GM18873 (cell line): ENCODE results near the gene HNMT.
"Not testable (repeated sequence)": the region's sequence is repeated elsewhere in the genome, so short reads cannot be mapped to it uniquely, and the experiment has no call there.

Experiments
- ATAC-seq: cut with Tn5 transposase; IDR thresholded peaks from one replicate; pipeline ENCODE4 v1.9.1; 2021; ENCODE audit warnings: mild to moderate bottlenecking, moderate library complexity, moderate number of reproducible peaks; ENCODE audit not compliant: unreplicated experiment, low FRiP score

HNMT gene

DNA sequence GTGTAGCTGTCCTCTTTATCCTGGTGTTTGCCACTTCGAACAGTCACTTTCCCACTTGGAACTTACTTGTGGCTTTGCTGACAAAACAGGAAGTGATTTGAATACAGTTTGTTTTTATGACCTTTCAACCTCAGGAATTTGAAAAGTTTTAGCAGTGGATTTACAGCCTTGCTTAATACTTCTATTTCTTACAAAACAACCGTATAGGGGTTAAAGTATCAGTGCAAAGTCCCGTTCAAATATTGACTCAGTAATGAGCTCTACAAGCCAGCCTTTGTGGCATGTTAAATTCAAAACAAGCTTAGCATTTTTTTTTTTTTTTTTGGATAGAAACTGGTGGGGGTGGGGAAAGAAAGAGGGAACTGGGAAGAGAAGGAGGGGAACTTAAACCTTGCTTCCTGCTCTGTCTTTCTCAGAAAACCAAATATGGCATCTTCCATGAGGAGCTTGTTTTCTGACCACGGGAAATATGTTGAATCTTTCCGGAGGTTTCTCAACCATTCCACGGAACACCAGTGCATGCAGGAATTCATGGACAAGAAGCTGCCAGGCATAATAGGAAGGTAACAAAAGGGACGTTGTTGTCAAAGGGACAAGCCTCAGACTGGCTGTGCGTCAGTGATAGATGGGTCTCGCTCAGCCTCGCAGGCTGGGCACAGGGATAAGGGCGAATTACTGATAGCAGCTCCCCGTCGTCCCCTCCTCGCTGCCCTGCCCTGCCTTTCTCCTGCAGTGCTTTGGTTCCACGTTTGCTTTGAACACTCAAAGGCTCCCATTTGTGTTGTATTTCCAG, at the start of gene HNMT:
Gene HNMT, plus strand, starts transcription at position 408 of the 793 bp plus-strand sequence. Its CDS starts 19 bp downstream, at position 427.
- ATAC-seq = no peak

DNA sequence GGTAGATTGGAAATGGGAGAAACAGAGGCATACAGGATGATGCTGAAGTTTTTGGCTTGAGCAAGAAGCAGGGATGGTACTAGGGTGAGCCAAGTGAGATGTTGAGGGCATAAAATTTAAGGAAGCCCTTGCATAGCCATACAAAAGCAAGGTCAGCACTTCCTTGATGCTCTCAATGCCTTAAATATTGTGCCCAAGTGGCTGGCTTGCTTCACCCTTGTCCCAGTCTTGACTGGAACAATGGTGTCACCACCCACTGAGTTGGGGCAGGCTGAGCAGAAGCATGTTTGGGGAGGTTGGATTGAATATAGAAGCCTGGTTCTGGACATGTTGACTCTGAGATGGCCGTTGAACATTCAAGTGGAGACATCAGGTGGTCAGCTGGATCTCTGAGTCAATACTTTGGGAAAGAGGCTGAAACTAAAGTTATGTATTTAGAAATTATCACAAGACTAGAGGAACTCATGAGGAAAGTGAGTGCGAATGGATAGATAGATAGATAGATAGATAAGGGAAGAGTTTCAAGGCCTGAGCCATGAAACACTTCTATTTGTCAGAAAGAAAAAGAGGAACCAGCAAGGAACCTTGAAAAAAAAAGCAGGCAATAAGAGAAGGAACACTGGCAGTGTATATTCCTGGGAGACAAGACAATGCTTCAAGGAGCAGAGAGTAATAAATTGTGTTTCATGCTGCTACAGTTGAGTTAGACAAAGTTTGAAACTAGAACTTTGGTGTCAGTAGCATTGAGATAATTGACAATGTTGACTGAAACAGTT, 43.0 kb upstream of the HNMT start:
- ATAC-seq = no peak

DNA sequence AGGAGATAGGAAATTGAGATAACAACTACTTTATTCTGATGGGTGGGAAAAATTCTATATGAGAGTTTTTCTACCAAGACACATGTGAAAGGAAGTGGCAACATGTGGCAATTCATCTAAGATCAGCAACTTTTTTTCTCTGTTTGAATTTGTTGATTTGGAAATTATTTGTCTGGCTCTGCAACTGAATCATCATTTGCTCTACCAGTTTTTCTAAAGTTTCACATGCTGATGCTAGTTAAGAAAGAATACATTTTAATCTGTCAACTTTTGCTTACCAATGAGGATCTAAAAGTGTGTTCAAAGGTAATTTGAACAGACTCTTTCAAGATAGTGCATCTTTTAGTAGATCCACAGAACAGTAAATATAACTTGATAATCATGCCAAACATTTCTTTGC, 42.1 kb upstream of the HNMT start:
- ATAC-seq = not testable (repeated sequence)

DNA sequence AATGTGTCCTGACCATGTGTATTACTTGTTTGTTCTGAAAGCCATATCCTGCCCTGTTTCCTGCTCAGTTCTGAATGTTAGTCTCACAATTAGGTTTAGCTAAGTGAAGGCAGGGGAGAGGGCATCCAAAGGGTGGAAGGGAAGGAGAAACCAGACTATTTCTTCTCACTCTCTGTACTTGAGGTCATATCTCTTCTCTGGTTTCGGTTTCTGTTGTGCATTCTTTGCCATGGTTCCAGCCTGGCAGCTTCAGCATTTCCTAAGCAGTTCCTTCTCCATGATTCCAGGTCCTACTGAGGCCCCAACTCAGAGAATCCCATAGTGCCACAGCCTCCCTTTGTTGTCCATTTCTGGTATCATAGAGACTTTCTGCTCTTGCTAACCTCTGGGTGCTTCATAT, 40.3 kb upstream of the HNMT start:
- ATAC-seq = no peak

DNA sequence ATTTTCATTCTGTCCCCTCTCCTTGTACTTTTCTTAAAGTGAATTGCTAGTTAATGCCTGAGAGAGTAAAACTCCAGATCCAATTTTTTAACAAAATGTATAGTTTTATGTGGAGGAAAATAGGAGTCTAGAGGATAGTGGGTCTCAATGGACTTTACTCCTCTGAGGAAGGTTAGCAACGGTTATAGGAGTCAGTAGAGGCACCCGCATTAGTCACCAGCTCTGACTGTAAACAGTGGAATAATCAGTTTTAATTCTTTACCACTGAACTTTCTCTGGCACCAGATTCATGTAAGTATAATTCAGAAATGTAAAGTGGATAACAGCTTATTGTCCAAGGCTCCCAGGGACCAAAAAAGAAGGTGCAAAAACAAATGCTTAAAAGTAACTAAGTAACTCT, 38.7 kb upstream of the HNMT start:
- ATAC-seq = no peak

DNA sequence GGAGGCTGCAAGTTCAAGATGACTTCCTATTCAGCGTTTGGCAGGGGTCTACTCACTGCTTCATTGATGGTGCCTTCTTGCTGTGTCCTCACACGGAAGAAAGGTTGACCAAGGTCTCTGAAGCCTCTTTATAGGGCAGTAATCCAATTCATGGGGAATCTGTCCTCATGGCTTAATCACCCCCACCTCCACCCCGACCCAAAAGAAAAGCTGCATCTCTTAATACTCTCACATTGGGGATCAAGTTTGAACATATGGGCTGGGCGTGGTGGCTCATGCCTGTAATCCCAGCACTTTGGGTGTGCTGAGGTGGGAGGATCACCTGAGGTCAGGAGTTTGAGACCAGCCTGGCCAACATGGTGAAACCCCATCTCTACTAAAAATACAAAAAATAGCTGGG, 36.4 kb upstream of the HNMT start:
- no peak for ATAC-seq

DNA sequence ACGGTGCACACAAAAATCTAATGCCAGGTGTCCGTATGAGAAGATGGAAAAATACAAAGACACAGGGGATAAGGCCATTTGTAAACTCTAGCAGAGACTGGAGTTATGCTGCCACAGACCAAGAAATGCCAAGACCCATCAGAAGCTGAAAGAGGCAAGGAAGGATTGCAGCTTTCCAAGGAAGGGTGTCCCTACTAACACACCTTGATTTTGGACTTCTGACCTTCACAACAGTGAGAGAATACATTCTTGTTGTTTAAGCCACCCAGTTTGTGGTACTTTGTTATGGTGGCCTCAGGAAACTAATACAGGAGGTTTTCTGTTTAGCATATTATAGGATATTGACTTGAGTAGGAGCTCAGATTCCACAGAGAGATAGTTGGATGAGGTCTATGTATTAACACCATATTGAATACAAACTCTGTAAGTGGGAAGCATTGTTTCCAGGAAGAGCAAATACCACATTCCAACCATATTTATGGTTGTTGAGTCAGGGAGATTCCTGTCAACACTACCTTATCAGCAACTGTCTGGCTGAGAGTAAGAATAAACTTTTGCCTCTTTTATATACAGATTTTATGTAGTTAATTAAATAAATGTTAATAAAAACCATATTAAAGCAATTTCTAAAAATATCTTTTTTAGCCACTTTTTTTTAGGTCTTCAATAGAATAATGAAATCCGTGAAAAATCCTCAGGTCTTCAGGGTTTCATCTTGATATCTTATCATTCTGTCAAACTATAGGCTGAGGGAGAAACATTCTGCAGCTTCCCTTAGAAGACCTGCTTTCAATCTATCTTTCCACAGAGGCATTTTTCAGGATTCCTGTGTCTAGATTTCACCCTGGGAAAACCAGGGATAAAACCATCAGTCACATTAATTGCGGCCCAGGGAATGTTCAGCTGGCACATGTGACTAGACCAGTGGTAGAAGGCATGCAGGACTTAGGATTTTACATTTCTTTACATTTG, 35.4 kb upstream of the HNMT start:
- no peak for ATAC-seq

DNA sequence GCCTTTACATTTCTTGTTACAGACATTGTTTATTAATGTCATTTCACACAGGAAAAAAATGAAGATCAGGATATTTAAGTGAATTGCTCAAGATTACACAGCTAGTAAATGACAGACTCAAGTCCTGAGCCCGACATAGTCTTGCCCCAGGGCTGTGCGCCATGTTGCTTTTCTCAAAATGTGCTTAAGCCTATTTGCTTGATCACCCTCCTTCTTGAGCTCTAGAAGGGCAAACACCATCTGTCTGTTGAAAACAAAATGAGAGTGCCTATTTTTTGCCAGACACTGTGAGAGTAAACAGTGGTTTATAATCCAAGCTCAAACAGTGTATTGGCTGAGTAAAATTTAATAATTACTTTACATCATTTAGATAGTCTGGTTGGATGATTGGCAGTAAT, 34.8 kb upstream of the HNMT start:
- no peak for ATAC-seq

DNA sequence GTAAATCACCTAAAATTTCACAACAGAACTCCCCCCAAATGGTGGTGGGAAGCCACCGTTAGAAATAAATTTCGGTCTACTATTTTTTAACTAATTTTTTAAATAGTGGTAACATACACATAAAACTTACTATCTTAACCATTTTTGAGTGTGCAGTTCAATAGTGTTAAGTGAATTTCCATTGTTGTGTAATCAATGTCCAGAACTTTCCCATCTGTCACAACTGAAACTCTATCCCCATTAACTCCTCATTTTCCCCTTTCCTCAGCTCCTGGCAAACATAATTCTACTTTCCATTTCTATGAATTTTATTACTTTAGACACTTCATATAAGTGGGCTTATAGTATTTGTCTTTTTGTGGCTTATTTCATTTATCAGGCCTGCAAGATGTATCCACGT, 34.1 kb upstream of the HNMT start:
- ATAC-seq = no peak

DNA sequence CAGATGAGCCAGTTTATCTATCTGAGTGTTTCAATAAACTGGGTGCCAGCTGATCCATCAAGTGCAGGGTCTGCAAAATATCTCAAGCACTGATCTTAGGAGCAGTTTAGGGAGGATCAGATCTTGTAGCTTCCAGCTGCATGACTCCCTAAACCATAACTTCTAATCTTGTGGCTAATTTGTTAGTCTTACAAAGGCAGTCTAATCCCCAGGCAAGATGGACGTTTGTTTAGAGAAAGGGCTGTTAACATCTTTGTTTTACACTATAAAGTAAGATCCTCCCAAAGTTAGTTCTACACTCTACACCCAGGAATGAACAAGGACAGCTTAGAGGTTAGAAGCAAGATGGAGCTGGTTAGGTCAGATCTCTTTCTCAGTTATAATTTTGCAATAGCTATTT, 28.7 kb upstream of the HNMT start:
- ATAC-seq = no peak

DNA sequence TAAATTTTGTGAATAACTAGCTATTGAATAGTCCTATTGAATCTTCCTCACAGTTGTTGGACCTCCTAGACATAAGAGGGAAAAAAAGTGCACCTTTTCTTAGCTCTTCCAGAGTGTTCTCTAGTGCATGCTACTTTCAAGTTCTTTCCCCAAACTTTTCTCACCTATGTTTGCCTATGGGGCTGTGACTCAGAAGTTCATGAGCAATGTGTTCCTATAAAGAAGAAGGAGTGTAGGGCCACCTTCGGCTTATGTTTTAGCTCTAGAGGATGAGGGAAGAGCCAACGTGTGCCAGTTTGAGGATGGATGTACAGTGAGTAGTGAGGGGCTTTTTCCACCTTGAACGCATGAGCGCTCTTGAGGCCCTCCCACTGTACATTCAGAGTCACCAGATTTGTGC, 27.0 kb upstream of the HNMT start:
- no peak for ATAC-seq

DNA sequence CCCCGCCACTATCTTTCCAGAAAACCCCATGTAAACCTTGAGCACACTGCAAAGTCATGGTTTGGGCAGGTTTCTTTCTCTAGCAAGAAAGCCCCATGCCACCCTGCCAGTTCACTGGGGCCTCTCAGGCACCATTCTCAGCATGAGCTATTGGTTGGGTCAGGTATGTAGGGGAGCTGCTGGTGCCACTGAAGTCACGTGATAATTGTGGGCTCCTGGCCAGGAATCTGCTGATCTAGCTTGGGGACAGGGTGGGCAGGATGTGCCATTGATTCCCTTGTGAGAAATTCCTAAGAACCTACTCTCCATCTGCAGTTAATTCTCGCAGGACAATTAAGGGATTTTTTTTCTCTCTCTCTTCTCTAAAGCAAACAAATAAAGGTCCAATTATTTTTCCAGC, 26.5 kb upstream of the HNMT start:
- no peak for ATAC-seq

DNA sequence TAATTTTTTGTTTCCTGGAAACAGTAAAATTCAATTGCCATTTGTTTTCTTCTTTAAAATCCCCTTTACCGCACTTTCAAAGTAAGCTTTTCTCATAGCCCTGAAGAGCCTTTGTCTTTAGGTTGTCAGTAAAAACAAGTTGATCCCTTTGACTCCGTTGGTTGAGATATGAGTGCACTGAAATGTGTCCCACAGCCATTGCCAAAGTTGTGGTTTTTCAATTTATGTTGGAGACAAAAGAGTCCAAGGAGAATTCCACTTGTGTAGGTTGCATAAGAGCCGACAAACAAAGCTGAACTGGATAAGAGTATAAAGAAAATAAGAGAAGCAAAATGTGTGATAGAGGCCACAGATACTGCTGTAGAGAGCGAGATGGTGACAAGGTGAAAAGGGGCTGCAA, 26.1 kb upstream of the HNMT start:
- ATAC-seq = no peak

DNA sequence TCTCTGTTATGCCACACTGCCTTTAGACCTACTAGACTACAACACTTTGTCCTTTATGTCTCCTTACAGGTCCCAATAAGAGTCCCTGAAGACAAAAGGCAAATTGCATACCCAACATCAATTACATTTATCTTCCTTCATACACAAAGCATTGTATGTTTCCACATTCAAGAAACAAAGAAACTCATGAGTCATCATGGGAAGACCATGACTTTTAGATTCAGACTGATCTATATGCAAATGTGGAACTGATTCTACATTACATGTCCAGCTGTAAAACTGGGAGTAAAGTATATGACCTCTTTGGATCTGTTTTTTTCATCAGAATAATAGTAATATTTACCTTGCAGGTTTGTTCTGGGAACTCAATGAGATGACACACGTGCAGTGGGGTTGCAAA, 25.2 kb upstream of the HNMT start:
- ATAC-seq = no peak

DNA sequence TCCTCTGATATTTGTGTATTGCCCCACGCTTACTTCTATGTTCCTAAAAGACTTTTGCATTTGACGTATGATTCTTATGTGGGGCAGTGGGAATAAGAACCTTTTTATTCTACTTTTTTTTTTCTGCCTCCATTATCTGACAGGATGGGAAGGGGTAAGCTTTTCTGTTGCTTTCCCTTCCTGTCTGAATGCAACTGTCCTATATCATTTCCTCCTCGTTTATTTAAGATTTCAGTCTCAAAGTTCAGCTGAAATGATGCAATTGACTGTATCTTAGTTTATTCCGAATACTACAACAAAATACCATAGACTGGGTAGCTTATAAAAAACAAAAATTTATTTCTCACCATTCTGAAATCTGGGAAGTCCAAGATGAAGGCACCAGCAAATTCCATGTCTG, 24.1 kb upstream of the HNMT start:
- ATAC-seq = no peak

DNA sequence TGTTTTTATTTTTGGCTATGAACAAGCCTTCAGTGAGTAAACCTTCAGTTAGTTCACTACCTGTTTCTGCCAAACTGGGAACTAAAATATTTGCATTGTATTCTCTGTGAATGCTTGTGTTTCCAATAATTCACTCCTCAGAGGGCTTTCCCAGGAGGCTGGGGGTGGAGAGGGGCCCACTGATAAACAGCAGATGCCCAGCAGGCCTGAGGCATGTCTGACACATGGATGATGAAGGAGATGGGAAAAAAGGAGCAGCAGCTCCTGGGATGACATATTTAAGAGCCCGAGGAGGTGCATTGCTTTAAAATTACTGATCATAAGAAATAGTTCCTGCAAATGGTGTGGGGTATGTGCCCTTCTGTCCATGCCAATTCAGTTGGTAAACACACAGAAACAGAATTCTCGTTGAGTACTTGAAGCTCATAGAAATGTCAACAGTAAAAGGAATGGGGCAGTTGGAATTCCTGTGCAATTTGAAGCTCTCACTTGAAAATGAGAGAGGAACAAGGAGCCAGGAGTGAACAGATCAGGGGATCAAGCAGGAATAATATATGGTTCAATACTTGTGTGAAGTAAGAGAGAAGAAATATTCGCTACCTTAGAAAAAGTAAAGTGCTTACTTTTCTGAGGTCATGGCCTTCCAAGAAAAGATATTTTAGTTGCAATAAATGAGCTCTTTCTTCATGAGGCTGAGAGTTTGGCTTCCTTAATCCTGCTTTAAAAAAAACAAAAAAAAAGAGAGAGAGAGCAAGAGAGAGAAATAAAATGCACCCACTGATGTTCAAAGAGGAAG, 22.0 kb upstream of the HNMT start:
- ATAC-seq = no peak

DNA sequence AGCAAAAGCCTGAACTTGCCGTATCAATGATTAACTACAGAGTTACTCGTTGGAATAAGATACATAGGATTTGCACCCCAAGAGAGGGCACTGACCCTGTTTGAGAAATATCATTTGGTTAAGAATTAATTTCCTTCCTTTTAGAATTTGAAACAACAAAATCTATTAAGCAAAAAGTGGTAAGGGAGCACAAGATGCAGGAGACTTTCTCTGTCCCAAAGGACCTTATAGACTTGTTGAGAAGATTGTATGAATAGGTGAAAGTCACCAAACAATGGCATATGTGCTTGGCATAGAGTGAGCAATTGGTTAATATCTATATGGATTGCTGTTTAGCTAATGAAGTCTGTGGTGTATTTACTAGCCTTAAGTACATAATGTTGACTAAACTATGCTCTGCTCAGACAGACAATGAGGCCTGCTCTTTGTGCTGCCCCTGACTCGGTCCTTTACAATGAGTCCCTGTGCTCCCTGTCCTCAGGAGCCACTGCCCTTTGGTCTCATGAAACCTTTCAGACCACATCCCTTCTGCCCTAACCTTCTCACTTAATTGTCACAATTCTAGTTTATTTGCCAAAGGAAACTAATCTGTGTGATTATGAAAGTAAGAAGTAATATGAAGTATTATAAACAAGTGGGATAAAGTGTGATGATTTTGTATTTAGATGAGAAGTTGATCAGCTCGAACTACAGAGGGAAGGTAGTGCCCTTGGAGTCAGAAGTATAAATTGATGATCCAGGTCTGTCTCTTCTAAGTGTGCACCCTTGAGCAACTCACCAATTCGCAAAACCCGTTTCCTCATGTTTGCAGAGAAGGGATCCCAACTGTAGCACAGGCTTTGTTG, 21.2 kb upstream of the HNMT start:
- ATAC-seq = no peak

DNA sequence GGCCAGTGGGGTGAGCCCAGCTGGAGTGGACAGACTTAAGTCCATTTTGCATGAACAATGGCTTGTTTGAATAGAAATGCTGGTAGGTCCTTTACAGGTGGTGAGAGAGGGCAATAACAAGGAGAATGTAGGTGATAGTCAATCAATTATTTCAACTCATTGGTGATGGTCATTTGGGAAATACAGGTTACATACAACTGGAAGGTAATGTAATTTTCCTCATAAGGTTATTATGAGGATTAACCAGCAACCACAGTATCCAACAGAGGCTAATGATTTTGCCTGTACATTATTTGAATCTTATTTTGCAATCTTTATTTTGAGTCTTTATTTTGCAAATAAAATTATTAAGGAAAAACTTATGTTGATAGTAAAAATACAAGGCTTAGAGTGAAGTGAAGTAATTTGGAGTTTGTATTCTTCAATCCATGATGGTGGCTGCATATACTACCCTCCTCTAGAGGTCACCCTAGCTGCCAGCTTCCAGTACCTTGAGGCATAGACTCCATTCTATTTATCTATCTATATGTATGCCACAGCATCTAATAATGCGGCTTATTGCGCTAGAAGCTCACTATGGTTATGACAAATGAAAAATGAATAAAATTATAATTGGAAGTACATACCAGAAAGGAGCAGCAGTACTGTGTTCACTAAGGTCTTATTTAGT, 20.5 kb upstream of the HNMT start:
- ATAC-seq = no peak

DNA sequence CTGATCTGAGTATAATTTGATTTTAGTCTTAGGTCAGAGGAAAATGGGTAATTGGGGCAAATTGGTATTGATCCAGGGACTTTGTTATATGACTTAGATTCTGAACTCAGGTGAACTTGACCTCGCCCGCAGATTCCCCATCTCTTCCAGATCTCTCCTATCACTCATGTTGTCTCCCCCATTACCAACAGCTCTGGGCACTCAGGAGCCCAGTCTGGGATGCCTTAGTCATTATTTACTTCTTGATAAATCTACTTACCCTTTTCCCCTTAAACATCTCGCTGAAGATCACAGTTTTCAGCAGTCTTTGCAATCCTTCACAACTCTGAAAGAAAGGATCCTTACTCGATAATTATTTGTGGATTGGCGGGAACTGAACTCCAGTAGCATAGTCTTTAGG, 19.6 kb upstream of the HNMT start:
- ATAC-seq = no peak
